ENCODE measurements around the gene SYVN1. TPM values are rescaled to one million over a fixed set of nuclear protein-coding genes. Genes with fewer than 3 reads are reported as not detected.

The SYVN1 gene
- total RNA-seq, 4 donors from 2014 or later = 47.1 to 58.2 (median 50.5) TPM

DNA sequence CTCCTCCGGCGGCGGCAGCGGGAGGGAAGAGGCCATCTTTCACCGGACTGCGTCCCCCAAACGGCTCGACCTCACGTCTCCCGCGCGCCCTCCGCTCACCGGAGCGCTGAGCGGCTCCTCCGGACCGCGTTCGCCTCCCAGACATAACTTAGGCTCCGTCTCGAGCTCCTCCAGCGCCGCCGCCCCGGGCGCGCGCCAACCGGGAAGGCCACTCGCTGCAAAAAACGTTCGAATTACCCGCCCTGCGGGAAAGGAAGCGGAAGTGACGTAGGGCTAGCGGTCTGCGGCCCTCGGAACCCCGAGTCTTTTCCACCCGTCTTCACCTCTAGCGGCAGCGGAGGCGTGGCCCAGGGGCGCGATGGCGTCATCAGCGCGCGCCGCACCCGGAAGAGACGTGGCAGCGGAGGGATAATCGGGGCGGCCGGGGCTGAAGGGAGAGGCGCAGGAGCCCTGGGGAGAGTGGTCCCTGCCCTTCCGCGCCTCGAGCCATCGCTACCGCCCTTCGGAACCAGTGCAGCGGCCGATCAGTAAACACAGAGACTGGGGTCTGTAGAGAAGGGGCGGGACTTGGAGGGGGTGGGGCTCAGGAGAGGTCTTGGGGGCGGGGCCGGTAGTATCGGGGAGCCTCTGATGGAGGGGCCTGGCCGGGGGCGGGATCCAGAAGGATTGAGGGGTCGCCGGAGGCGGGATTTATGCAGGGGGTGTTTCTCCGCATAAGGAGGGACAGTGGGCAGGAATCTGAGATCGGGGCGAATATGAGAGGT lies 50.3 kb downstream of the SYVN1 start, which contains the start of the genes CDCA5 and ZFPL1:
Gene CDCA5, minus strand, starts transcription at position 207 of the 764 bp plus-strand sequence. Its CDS starts 62 bp downstream, at position 145.
Gene ZFPL1, plus strand, starts transcription at position 389 of the 764 bp plus-strand sequence. CDS start 477 bp downstream, outside the sequence.
- TF ChIP-seq, protein P1, sequence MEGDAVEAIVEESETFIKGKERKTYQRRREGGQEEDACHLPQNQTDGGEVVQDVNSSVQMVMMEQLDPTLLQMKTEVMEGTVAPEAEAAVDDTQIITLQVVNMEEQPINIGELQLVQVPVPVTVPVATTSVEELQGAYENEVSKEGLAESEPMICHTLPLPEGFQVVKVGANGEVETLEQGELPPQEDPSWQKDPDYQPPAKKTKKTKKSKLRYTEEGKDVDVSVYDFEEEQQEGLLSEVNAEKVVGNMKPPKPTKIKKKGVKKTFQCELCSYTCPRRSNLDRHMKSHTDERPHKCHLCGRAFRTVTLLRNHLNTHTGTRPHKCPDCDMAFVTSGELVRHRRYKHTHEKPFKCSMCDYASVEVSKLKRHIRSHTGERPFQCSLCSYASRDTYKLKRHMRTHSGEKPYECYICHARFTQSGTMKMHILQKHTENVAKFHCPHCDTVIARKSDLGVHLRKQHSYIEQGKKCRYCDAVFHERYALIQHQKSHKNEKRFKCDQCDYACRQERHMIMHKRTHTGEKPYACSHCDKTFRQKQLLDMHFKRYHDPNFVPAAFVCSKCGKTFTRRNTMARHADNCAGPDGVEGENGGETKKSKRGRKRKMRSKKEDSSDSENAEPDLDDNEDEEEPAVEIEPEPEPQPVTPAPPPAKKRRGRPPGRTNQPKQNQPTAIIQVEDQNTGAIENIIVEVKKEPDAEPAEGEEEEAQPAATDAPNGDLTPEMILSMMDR (IDR thresholded peaks at IDR 0.05) = no peak
- DNase-seq (ENCODE audit: low spot score) (peak; percentile 83), ATAC-seq (ENCODE audit: low FRiP score) (peak; percentile 91)

DNA sequence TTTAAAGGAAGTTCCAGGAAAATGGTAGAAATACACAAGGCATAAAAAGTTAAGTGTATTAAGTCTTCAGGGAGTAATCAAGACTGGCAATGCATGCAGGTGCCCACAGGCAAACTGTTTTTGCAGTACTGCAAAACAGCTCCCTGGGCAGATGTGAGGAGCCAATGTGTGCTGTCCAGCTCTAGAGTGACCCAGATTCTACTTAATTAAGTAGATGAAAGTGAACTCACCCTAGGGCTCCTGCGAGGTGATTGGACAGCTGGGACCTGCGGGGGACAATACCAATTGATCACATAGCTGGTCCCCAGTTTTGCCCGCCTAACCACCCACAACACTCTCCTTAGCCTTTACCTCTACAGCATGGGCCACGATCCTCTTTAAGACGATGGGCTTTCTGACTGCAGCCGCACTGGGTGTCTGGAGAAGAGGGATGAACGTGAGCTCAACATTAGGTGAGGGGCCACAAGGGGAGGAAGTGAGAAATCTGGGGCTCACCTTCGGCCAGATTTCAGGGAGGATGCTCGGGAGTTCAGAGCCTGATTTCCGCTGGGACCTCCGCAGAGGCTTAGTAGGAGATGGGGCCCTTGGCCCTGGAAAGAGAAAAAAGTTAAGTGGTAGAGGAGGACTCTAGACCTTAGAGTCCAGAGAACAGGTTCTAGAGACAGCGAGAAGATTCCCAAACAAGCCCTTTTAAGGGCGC lies 51.0 kb downstream of the SYVN1 start:
- no peak for ATAC-seq (ENCODE audit: low FRiP score)
- TF ChIP-seq, protein P1 (IDR thresholded peaks at IDR 0.05) = no peak

DNA sequence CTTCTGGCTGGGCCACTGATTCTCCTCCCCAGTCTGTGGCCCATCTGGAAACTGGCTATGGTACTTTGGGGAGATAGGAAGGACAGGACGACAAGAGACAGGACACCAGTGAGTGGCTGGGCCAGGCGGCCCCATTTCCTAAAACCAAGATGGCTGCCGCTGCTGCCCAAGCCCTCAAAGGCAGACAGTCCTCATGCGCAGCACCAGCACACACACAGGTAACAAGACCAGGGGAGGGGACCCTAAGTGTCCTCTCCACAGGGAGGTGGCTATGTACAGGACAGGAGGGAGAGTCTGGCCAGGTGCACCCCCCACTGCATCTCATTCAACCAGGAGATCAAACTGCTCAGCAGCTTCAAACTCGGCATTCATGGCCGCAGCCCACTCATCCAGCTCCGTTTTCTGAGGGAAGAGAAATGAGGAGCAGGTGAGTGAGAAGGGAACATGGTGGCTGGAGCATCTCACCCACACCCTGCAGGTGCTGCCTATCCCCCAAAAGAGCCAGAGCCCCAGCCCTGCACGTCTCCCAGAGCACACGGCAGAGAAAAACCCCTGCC lies 55.5 kb downstream of the SYVN1 start:
- TF ChIP-seq, protein P1 (IDR thresholded peaks at IDR 0.05) = no peak
- ATAC-seq (ENCODE audit: low FRiP score) = no peak
- no peak for DNase-seq (ENCODE audit: low spot score)

More for the DNA sequence above, 51.0 kb downstream of the SYVN1 start:
- DNase-seq (ENCODE audit: low spot score) = no peak

DNA sequence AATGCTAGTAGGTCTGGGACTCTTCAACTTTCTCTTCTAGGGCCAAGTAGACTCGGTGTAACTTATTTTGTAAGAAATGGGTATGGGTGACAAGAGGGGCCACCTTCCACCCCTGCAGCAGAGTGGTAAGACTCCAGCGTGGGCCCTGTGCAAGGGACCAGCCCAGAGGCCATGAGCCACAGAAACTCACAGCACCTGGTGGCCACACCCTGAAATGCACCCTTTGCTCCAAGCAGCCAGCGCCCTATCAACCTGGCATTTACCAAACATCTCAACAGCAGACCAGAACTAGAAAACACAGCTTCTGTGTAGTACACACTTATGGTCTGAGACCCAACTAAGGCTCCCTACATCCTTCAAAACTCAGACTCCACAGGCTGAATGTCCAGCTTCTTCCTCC lies 56.2 kb downstream of the SYVN1 start:
- DNase-seq (ENCODE audit: low spot score) (no peak), ATAC-seq (ENCODE audit: low FRiP score) (no peak)
- TF ChIP-seq, protein P1 (IDR thresholded peaks at IDR 0.05) = no peak

DNA sequence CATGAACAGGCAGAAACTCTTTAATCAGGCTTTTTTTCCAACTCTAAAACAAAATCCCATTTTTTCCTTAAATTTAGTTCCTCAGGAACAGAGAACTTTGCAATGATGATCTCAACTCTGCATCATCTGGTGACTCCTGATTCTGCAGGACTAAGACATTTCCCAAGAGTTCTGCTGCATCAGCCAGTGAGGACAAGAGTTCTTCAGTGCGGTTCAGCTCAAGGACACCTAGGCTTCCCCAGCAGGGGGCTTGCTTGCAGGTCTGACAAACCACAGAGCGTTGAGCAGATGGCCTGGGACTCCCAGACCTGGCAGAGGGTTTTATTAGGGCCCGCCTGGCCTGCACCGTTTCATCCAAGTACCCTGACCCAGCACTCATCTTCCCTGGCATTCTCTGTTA lies 56.9 kb downstream of the SYVN1 start:
- ATAC-seq (ENCODE audit: low FRiP score) (no peak), DNase-seq (ENCODE audit: low spot score) (no peak)
- TF ChIP-seq, protein P1 (IDR thresholded peaks at IDR 0.05) = no peak

Small RNA genes within 50 kb of the gene (small RNA-seq; reads per million reads assigned to genes)
- gene HIGD1AP10 = not detected
- gene PDCL2P2 = not detected
- gene RNU2-23P = not detected

Other genes with a start within 250 kb of the SYVN1 start
- gene ATG2A, start 217.3 kb downstream of the SYVN1 start, total RNA-seq = 10 to 100 TPM; 20.3 to 34.8 (median 22.2) TPM
- 10 to 100 TPM in 3 of 4 donors, 1 to 10 TPM in 1; 7.8 to 20.3 (median 12.4) TPM for gene PPP2R5B, start 209.8 kb downstream of the SYVN1 start, total RNA-seq
- not detected for gene GPHA2, start 198.6 kb downstream of the SYVN1 start, total RNA-seq
- not detected for gene MAJIN, start 162.4 kb downstream of the SYVN1 start, total RNA-seq
- gene BATF2, start 137.5 kb downstream of the SYVN1 start, total RNA-seq = 1 to 10 TPM in 2 of 4 donors, under 1 TPM in 2; 0.46 to 6.0 (median 1.2) TPM
- 100 to 1,000 TPM in 3 of 4 donors, 10 to 100 TPM in 1; 95.1 to 199 (median 160) TPM for gene ARL2, start 120.4 kb downstream of the SYVN1 start, total RNA-seq
- 10 to 100 TPM; 14.7 to 28.5 (median 20.0) TPM for gene SNX15, start 107.1 kb downstream of the SYVN1 start, total RNA-seq
- 10 to 100 TPM in 2 of 4 donors, 1 to 10 TPM in 2; 4.8 to 11.8 (median 10.1) TPM for gene SAC3D1, start 93.3 kb downstream of the SYVN1 start, total RNA-seq
- 10 to 100 TPM; 17.0 to 39.1 (median 23.3) TPM for gene NAALADL1, start 76.0 kb downstream of the SYVN1 start, total RNA-seq
- 1 to 10 TPM in 2 of 4 donors, under 1 TPM in 1, not detected in 1; 0.56 to 2.8 (median 1.4) TPM for gene CDCA5, start 50.5 kb downstream of the SYVN1 start, total RNA-seq
- gene ZFPL1, start 50.3 kb downstream of the SYVN1 start, total RNA-seq = 10 to 100 TPM; 21.3 to 44.5 (median 32.6) TPM
- gene VPS51, start 38.3 kb downstream of the SYVN1 start, total RNA-seq = 100 to 1,000 TPM; 151 to 208 (median 192) TPM
- 100 to 1,000 TPM in 1 of 4 donors, 10 to 100 TPM in 3; 44.8 to 345 (median 88.6) TPM for gene TM7SF2, start 22.6 kb downstream of the SYVN1 start, total RNA-seq
- 10 to 100 TPM; 12.1 to 18.6 (median 15.3) TPM for gene ZNHIT2, start 16.8 kb downstream of the SYVN1 start, total RNA-seq
- 100 to 1,000 TPM; 612 to 842 (median 711) TPM for gene FAU, start 12.4 kb downstream of the SYVN1 start, total RNA-seq
- 10 to 100 TPM; 37.2 to 47.9 (median 43.2) TPM for gene MRPL49, start 12.2 kb downstream of the SYVN1 start, total RNA-seq
- not detected for gene SPDYC, start 35.7 kb upstream of the SYVN1 start, total RNA-seq
- 100 to 1,000 TPM in 2 of 4 donors, 10 to 100 TPM in 2; 72.8 to 109 (median 92.9) TPM for gene CAPN1, start 47.4 kb upstream of the SYVN1 start, total RNA-seq
- 10 to 100 TPM in 1 of 4 donors, 1 to 10 TPM in 3; 3.5 to 13.7 (median 6.9) TPM for gene POLA2, start 127.4 kb upstream of the SYVN1 start, total RNA-seq
- 100 to 1,000 TPM in 1 of 4 donors, 10 to 100 TPM in 3; 44.0 to 120 (median 68.6) TPM for gene CDC42EP2, start 180.3 kb upstream of the SYVN1 start, total RNA-seq
- gene DPF2, start 199.3 kb upstream of the SYVN1 start, total RNA-seq = 10 to 100 TPM; 23.3 to 32.9 (median 27.3) TPM
- gene TIGD3, start 220.2 kb upstream of the SYVN1 start, total RNA-seq = 1 to 10 TPM in 1 of 4 donors, under 1 TPM in 3; 0.36 to 2.0 (median 0.50) TPM
- gene SLC25A45, start 248.1 kb upstream of the SYVN1 start, total RNA-seq = 1 to 10 TPM; 4.1 to 9.2 (median 6.0) TPM